HL-60 (cell line): ENCODE measurements around the gene CCR5.
A peak's percentile ranks its signal among the peaks of the same experiment; 100 is the strongest.

Source experiments
- DNase-seq, 2 experiments: peaks; one replicate each; pipeline ENCODE4 v3.0.0-alpha.2; 2010 to 2020; ENCODE audit warnings: low read depth in 1 of 2, low spot score in 1 of 2
- H3K27ac ChIP-seq: fragments of 250-450 bp; sonication (Bioruptor Pico); replicated peaks from 2 replicates; pipeline ENCODE4 v1.5.1; 2020; ENCODE audit warnings: mild to moderate bottlenecking, moderate library complexity
- H3K27me3 ChIP-seq: fragments of 250-450 bp; sonication (Bioruptor Pico); 2 replicates; pipeline ENCODE4 v1.5.1; 2021; ENCODE audit warnings: mild to moderate bottlenecking, moderate library complexity; ENCODE audit not compliant: insufficient read depth, poor library complexity, severe bottlenecking
- H3K4me3 ChIP-seq: replicated peaks from 2 replicates; pipeline ENCODE4 v1.5.1; 2011; ENCODE audit warnings: mild to moderate bottlenecking, control low read depth, low read length; ENCODE audit not compliant: insufficient read depth
- GABPA ChIP-seq: IDR thresholded peaks from 2 replicates; pipeline ENCODE4 v1.6.1; 2012; ENCODE audit warnings: low read depth
- POLR2AphosphoS5 ChIP-seq: IDR thresholded peaks from 2 replicates; pipeline ENCODE4 v1.6.1; 2012; ENCODE audit warnings: low read depth
- SPI1 ChIP-seq: IDR thresholded peaks from 2 replicates; pipeline ENCODE4 v1.6.1; 2012; ENCODE audit warnings: low read depth, mild to moderate bottlenecking, borderline replicate concordance
- TF ChIP-seq, protein P1 (sequence below): IDR thresholded peaks from one replicate; pipeline ENCODE4 v1.5.1; 2011; ENCODE audit warnings: low read length, control low read depth, inconsistent platforms; ENCODE audit not compliant: insufficient read depth
- TF ChIP-seq, protein P2 (sequence below): IDR thresholded peaks from 2 replicates; pipeline ENCODE4 v1.6.1; 2012; ENCODE audit warnings: low read depth; ENCODE audit not compliant: insufficient replicate concordance

CCR5 gene

DNA sequence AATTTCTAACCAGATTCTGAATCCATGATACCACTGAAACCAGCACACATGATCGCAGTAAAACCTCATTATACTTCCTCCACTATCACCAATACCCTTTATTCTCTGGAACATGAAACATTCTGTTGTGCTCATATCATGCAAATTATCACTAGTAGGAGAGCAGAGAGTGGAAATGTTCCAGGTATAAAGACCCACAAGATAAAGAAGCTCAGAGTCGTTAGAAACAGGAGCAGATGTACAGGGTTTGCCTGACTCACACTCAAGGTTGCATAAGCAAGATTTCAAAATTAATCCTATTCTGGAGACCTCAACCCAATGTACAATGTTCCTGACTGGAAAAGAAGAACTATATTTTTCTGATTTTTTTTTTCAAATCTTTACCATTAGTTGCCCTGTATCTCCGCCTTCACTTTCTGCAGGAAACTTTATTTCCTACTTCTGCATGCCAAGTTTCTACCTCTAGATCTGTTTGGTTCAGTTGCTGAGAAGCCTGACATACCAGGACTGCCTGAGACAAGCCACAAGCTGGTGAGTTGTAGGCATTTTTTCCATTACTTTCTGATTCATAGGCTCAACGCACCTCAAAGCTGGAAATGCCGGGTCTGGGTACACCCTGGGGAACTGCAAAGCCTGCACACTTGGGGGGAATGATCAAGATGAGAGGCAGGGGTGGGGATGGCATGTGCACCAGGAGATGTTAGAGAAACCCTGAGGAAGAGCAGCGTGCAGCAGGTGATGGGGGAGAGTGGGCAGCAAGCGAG lies 16.9 kb upstream of the CCR5 start, which contains the start of gene CCR2:
Gene CCR2, plus strand, starts transcription at position 465 of the 764 bp plus-strand sequence. CDS start 3,417 bp downstream, outside the sequence.
- peak; percentile 52 to 68 for DNase-seq
- H3K27ac ChIP-seq = peak within 1 kb of the TSS; percentile 26; the same call in 1 of the 2 replicates
- peak within 1 kb of the TSS; percentile 52 for H3K4me3 ChIP-seq
- no peaks in the 10 kb centered on the region for H3K27me3 ChIP-seq
- TF ChIP-seq SPI1 = no peak
- no peak for TF ChIP-seq GABPA
- TF ChIP-seq, protein P1, sequence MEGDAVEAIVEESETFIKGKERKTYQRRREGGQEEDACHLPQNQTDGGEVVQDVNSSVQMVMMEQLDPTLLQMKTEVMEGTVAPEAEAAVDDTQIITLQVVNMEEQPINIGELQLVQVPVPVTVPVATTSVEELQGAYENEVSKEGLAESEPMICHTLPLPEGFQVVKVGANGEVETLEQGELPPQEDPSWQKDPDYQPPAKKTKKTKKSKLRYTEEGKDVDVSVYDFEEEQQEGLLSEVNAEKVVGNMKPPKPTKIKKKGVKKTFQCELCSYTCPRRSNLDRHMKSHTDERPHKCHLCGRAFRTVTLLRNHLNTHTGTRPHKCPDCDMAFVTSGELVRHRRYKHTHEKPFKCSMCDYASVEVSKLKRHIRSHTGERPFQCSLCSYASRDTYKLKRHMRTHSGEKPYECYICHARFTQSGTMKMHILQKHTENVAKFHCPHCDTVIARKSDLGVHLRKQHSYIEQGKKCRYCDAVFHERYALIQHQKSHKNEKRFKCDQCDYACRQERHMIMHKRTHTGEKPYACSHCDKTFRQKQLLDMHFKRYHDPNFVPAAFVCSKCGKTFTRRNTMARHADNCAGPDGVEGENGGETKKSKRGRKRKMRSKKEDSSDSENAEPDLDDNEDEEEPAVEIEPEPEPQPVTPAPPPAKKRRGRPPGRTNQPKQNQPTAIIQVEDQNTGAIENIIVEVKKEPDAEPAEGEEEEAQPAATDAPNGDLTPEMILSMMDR = no peak
- TF ChIP-seq, protein P2, sequence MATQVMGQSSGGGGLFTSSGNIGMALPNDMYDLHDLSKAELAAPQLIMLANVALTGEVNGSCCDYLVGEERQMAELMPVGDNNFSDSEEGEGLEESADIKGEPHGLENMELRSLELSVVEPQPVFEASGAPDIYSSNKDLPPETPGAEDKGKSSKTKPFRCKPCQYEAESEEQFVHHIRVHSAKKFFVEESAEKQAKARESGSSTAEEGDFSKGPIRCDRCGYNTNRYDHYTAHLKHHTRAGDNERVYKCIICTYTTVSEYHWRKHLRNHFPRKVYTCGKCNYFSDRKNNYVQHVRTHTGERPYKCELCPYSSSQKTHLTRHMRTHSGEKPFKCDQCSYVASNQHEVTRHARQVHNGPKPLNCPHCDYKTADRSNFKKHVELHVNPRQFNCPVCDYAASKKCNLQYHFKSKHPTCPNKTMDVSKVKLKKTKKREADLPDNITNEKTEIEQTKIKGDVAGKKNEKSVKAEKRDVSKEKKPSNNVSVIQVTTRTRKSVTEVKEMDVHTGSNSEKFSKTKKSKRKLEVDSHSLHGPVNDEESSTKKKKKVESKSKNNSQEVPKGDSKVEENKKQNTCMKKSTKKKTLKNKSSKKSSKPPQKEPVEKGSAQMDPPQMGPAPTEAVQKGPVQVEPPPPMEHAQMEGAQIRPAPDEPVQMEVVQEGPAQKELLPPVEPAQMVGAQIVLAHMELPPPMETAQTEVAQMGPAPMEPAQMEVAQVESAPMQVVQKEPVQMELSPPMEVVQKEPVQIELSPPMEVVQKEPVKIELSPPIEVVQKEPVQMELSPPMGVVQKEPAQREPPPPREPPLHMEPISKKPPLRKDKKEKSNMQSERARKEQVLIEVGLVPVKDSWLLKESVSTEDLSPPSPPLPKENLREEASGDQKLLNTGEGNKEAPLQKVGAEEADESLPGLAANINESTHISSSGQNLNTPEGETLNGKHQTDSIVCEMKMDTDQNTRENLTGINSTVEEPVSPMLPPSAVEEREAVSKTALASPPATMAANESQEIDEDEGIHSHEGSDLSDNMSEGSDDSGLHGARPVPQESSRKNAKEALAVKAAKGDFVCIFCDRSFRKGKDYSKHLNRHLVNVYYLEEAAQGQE = no peak
- TF ChIP-seq POLR2AphosphoS5 = no peak

DNA sequence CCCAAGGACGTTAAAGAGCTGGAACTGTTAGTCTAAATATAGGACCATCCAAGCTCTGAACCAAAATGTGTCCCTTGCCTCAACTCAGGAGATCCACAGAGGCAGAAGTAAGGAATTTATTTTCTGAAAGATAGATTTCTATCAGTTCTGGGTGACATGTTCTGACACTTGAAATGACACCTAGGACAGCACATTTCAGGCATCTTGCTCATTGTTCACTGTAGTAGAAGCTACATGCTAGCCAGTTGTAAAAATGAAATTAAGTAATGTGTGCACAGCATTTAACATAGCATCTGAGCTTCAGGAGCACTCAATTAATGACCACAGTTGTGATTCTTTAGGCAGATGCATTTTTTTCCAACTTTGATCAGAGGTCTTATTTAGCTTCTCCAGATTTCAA lies 16.3 kb upstream of the CCR5 start:
- TF ChIP-seq, protein P1 = no peak
- TF ChIP-seq POLR2AphosphoS5 (no peak), GABPA (no peak), SPI1 (no peak)
- TF ChIP-seq, protein P2 = no peak
- Histone ChIP-seq H3K27ac (peak overlapping the region; percentile 26; the same call in 1 of the 2 replicates), H3K4me3 (peak overlapping the region; percentile 52), H3K27me3 (no peaks in the 10 kb centered on the region)
- DNase-seq = no peak

DNA sequence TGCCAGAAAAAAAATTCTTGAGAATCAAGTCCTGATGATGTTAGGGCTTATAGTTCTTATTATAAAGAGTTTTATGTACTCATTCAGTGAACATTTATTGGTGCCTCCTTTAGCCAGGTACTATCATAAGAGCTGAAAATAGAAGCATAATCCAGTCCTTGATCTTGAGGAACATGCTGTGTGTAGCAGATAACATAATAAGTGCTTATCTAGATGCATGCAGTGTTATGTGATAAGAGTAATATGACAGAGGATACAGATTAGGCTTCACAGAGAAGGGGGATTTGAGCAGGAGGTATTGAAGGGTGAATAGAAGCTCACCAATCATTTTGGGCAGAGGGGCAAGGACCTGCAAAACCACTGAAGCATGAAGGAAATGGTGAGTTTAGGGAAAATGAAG lies 15.8 kb upstream of the CCR5 start:
- no peak for DNase-seq
- Histone ChIP-seq H3K4me3 (peak overlapping the region; percentile 52), H3K27me3 (no peaks in the 10 kb centered on the region), H3K27ac (no peak overlapping the region)
- TF ChIP-seq, protein P2 = no peak
- TF ChIP-seq GABPA (no peak), SPI1 (no peak), POLR2AphosphoS5 (no peak)
- TF ChIP-seq, protein P1 = no peak
